CD14-positive monocyte (primary cell): ENCODE data around the gene CABYR. TPM values are rescaled to one million over a fixed set of nuclear protein-coding genes. Genes with fewer than 3 reads are reported as not detected.

Source experiments
- DNase-seq, 3 donors: peaks; one replicate each; pipeline ENCODE4 v3.0.0-alpha.2; 2011 to 2022
- H2AFZ ChIP-seq: 2 replicates; pipeline ENCODE4 v1.6.0; 2012; ENCODE audit warnings: mild to moderate bottlenecking, low read depth, low read length, inconsistent platforms; ENCODE audit not compliant: insufficient read depth, poor library complexity, severe bottlenecking
- H3K27ac ChIP-seq, 2 donors: 1 replicate in 1 of 2; 2 replicates in 1 of 2; pipeline ENCODE4 v1.5.1; 2012 to 2013; ENCODE audit warnings: low read length in 2 of 2, control low read depth in 1 of 2, inconsistent platforms in 1 of 2, low read depth in 1 of 2, mild to moderate bottlenecking in 1 of 2
- H3K27me3 ChIP-seq, 2 donors: one replicate each; pipeline versions ENCODE4 v1.6.0 to v1.6.1; 2011 to 2013; ENCODE audit warnings: low read length in 2 of 2; ENCODE audit not compliant: control insufficient read depth in 2 of 2, insufficient read depth in 2 of 2
- H3K36me3 ChIP-seq, 2 donors: replicated peaks in 1 of 2; 1 replicate in 1 of 2; 2 replicates in 1 of 2; pipeline versions ENCODE4 v1.5.1 to v1.6.1; 2012 to 2013; ENCODE audit warnings: low read length in 2 of 2, control low read depth in 1 of 2, inconsistent platforms in 1 of 2, mild to moderate bottlenecking in 1 of 2; ENCODE audit not compliant: insufficient read depth in 2 of 2, control insufficient read depth in 1 of 2
- H3K4me1 ChIP-seq, 2 donors: 1 replicate in 1 of 2; 2 replicates in 1 of 2; pipeline versions ENCODE4 v1.5.1 to v1.6.1; 2012 to 2013; ENCODE audit warnings: low read length in 2 of 2, control low read depth in 1 of 2, inconsistent platforms in 1 of 2, mild to moderate bottlenecking in 1 of 2, moderate library complexity in 1 of 2; ENCODE audit not compliant: insufficient read depth in 2 of 2, control insufficient read depth in 1 of 2
- H3K4me2 ChIP-seq: replicated peaks from 2 replicates; pipeline ENCODE3; 2012; ENCODE audit warnings: low read length, moderate library complexity, mild to moderate bottlenecking; ENCODE audit not compliant: poor library complexity, severe bottlenecking; ENCODE audit errors: extremely low read depth
- H3K4me3 ChIP-seq, 3 experiments: fragments of 200-600 bp in 1 of 3; sonication (generic) in 1 of 3; replicated peaks in 1 of 3; 1 replicate in 2 of 3; 2 replicates in 1 of 3; pipeline ENCODE4 v1.5.1; 2011 to 2013; ENCODE audit warnings: low read length in 3 of 3, mild to moderate bottlenecking in 3 of 3, control low read depth in 2 of 3, low read depth in 2 of 3, inconsistent platforms in 1 of 3, moderate library complexity in 1 of 3
- H3K79me2 ChIP-seq: 2 replicates; pipeline ENCODE4 v1.6.0; 2012; ENCODE audit warnings: mild to moderate bottlenecking, control low read depth, inconsistent platforms, low read length, moderate library complexity; ENCODE audit not compliant: insufficient read depth
- H3K9ac ChIP-seq: 2 replicates; pipeline ENCODE4 v1.6.0; 2017; ENCODE audit warnings: low read length, mild to moderate bottlenecking; ENCODE audit not compliant: insufficient read depth, poor library complexity, severe bottlenecking
- H3K9me3 ChIP-seq, 2 donors: replicated peaks in 1 of 2; 1 replicate in 1 of 2; 2 replicates in 1 of 2; pipeline versions ENCODE4 v1.5.1 to v1.6.1; 2012 to 2013; ENCODE audit warnings: low read length in 2 of 2, control low read depth in 1 of 2; ENCODE audit not compliant: control insufficient read depth in 1 of 2, insufficient read depth in 1 of 2
- H4K20me1 ChIP-seq: 2 replicates; pipeline ENCODE4 v1.6.0; 2012; ENCODE audit warnings: mild to moderate bottlenecking, low read length, control low read depth, moderate library complexity; ENCODE audit not compliant: insufficient read depth
- H3K27ac Mint-ChIP-seq, 7 donors: one replicate each; pipeline ENCODE4 v1.8.0; 2020; ENCODE audit warnings: mild to moderate bottlenecking in 7 of 7, mixed read lengths in 7 of 7, moderate library complexity in 6 of 7, inconsistent platforms in 2 of 7
- H3K27me3 Mint-ChIP-seq, 3 donors: one replicate each; pipeline ENCODE4 v1.8.0; 2021 to 2022; ENCODE audit warnings: low read depth in 3 of 3, mild to moderate bottlenecking in 3 of 3, mixed read lengths in 3 of 3, moderate library complexity in 3 of 3, inconsistent platforms in 1 of 3
- H3K36me3 Mint-ChIP-seq, 2 donors: one replicate each; pipeline ENCODE4 v1.8.0; 2020; ENCODE audit warnings: mixed read lengths in 2 of 2, inconsistent platforms in 1 of 2, mild to moderate bottlenecking in 1 of 2
- H3K4me1 Mint-ChIP-seq: one replicate; pipeline ENCODE4 v1.8.0; 2020; ENCODE audit warnings: mild to moderate bottlenecking, mixed read lengths
- H3K4me3 Mint-ChIP-seq, 2 donors: one replicate each; pipeline ENCODE4 v1.8.0; 2020; ENCODE audit warnings: mild to moderate bottlenecking in 2 of 2, mixed read lengths in 2 of 2, moderate library complexity in 1 of 2
- H3K9me3 Mint-ChIP-seq, 7 donors: one replicate each; pipeline ENCODE4 v1.8.0; 2020 to 2022; ENCODE audit warnings: mixed read lengths in 7 of 7, mild to moderate bottlenecking in 6 of 7, moderate library complexity in 6 of 7, inconsistent platforms in 2 of 7
- CTCF ChIP-seq: fragments of 200-600 bp; IDR thresholded peaks from one replicate; pipeline ENCODE4 v1.8.0; 2022; ENCODE audit warnings: antibody characterized with exemption, mild to moderate bottlenecking
- WGBS: methylation state at CpG from one replicate; pipeline ENCODE4 v1.1.5; 2013; ENCODE audit warnings: missing lambda C conversion rate; ENCODE audit not compliant: insufficient coverage; 5-methylcytosine and 5-hydroxymethylcytosine counted together
- intact Hi-C, 2 donors: fragments of 100-400 bp; cut with micrococcal nuclease; formaldehyde crosslinking; loops; one replicate each; pipeline versions ENCODE4 v1.15.0 to v1.15.1; 2023
- polyA plus RNA-seq, 3 donors: library from polyadenylated mRNA; depleted of rRNA in 1 of 3; unstranded in 2 of 3; stranded (reverse) in 1 of 3; fragments of 300-500 nt in 2 of 3; fragments of >200 nt in 1 of 3; fragmentation: Illumina TruSeq in 2 of 3; gene quantifications; 1 replicate in 2 of 3; 2 replicates in 1 of 3; pipeline ENCODE4 v1.2.3, GENCODE V29; 2012 to 2021

Gene CABYR
- polyA plus RNA-seq, 3 donors, result 0.07 TPM; not detected in 2

GRCh38 chr18:24173997-24174396, 35.1 kb downstream of the CABYR start:
- no peak for DNase-seq
- Histone ChIP-seq H3K79me2 (no peaks in the 10 kb centered on the region), H3K4me3 (no peak overlapping the region), H2AFZ (no peak overlapping the region), H3K27me3 (no peaks in the 10 kb centered on the region), H4K20me1 (no peaks in the 10 kb centered on the region), H3K36me3 (peaks cover 12 to 32% of the 10 kb centered on the region in 2 donors), H3K9ac (no peak overlapping the region), H3K4me2 (no peak overlapping the region), H3K9me3 (no peaks in the 10 kb centered on the region), H3K27ac (no peak overlapping the region), H3K4me1 (no peaks in the 10 kb centered on the region)
- Mint-ChIP-seq H3K4me1 (peaks cover 6% of the 10 kb centered on the region), H3K9me3 (no peaks in the 10 kb centered on the region), H3K27ac (peak overlapping the region in 1 of 7 donors; percentile 22), H3K27me3 (no peaks in the 10 kb centered on the region), H3K36me3 (peaks cover 45 to 46% of the 10 kb centered on the region in 2 donors), H3K4me3 (no peak overlapping the region)
- 94% methylated on average over 2 of the region's 3 CpGs for WGBS
- intact Hi-C loops, result loop anchor here in 1 of 2 donors (10.0 kb wide), 1 partner anchor 311 kb away; no protein-coding TSS in a partner anchor
- TF ChIP-seq CTCF, result no peak

- peak overlapping the region in 1 of 7 donors; percentile 54 for H3K27ac Mint-ChIP-seq
- Histone ChIP-seq H4K20me1 (no peaks in the 10 kb centered on the region), H3K9me3 (no peaks in the 10 kb centered on the region), H3K4me1 (no peaks in the 10 kb centered on the region), H3K4me3 (no peak overlapping the region), H3K4me2 (no peak overlapping the region), H3K9ac (no peak overlapping the region), H3K27me3 (no peaks in the 10 kb centered on the region), H2AFZ (peak overlapping the region; percentile 47), H3K36me3 (peaks cover 4 to 22% of the 10 kb centered on the region in 2 donors), H3K79me2 (no peaks in the 10 kb centered on the region), H3K27ac (no peak overlapping the region)
- DNase-seq, result peak; percentile 12 to 33 (median 23)
- peaks cover 32 to 37% of the 10 kb centered on the region in 2 donors for H3K36me3 Mint-ChIP-seq
- H3K4me1 Mint-ChIP-seq, result peaks cover 6% of the 10 kb centered on the region
- intact Hi-C loops, result loop anchor here (5.0 to 10.0 kb wide), 2 partner anchors 308 to 310 kb away; no protein-coding TSS in a partner anchor
- TF ChIP-seq CTCF, result peak; percentile 82
- no peaks in the 10 kb centered on the region for H3K27me3 Mint-ChIP-seq
- no CpG with 5 or more reads among the region's 7 CpGs for WGBS
- no peaks in the 10 kb centered on the region for H3K9me3 Mint-ChIP-seq
- no peak overlapping the region for H3K4me3 Mint-ChIP-seq
Observed at GRCh38 chr18:24176727-24177416, 38.0 kb downstream of the CABYR start.
